GM19468 (cell line): ENCODE results near the gene MUC5B.
"Not testable (repeated sequence)": the region's sequence is repeated elsewhere in the genome, so short reads cannot be mapped to it uniquely, and the experiment has no call there.

Experiments
- ATAC-seq: cut with Tn5 transposase; IDR thresholded peaks from one replicate; pipeline ENCODE4 v1.9.1; 2021; ENCODE audit warnings: mild to moderate bottlenecking, moderate library complexity, moderate number of reproducible peaks; ENCODE audit not compliant: unreplicated experiment; ENCODE audit errors: extremely low read depth

The MUC5B gene

DNA sequence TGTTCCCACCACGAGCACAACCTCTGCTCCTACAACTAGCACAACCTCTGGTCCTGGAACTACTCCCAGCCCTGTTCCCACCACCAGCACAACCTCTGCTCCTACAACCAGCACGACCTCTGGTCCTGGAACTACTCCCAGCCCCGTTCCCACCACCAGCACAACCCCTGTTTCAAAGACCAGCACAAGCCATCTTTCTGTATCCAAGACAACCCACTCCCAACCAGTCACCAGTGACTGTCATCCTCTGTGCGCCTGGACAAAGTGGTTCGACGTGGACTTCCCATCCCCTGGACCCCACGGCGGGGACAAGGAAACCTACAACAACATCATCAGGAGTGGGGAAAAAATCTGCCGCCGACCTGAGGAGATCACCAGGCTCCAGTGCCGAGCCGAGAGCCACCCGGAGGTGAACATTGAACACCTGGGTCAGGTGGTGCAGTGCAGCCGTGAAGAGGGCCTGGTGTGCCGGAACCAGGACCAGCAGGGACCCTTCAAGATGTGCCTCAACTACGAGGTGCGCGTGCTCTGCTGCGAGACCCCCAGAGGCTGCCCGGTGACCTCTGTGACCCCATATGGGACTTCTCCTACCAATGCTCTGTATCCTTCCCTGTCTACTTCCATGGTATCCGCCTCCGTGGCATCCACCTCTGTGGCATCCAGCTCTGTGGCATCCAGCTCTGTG is 30.9 kb upstream of the MUC5B start:
- ATAC-seq, result not testable (repeated sequence)

DNA sequence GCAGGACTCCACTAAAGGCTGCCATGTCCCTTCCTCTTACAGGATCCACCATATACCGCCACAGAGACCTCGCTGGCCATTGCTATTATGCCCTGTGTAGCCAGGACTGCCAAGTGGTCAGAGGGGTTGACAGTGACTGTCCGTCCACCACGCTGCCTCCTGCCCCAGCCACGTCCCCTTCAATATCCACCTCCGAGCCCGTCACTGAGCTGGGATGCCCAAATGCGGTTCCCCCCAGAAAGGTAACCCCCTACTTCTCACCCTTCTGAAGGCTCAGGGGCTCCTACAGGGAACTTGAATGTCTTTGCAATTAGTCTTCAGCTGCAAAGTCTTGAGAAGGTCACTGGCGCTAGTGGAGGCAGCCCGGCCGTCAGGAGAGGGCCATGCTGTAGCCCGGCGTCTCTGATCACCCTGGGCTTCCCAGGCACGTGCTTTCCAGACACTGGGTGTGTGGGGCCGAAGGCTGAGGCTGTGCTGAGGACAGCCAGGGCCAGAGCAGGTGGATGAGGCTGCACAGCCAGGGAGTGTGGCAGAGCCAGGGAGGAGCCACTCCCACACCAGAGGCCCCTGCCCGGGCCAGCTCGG is 30.0 kb upstream of the MUC5B start:
- no peak for ATAC-seq

GRCh38 chr11:1193326-1194230 is 29.3 kb upstream of the MUC5B start:
- no peak for ATAC-seq

- ATAC-seq, result no peak
Observed at GRCh38 chr11:1194231-1194976, 28.5 kb upstream of the MUC5B start.

DNA sequence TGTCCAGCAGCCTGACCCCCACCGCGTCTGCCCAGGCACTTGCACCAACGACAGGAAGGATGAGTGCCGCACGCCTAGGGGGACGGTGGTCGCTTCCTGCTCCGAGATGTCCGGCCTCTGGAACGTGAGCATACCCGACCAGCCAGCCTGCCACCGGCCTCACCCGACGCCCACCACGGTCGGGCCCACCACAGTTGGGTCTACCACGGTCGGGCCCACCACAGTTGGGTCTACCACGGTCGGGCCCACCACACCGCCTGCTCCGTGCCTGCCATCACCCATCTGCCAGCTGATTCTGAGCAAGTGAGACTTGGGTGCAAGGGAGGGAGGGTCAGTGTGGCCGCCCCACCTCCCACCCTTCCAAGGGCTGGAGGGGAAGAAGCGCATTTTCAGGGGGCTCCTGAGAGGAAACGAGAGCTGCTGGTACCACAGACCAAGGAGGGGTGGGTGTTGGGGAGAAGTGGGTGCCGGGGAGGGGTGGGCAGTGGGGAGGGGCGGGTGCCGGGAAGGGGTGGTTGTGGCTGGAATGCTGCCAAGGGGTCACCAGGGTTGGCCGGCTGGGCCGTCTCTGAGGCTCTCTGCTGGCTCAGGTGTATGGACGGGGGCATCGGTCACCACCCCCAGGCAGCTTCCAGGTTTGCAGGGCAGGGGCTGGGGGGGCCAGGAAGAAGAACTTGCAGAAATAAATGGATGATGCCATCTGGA is 27.7 kb upstream of the MUC5B start:
- ATAC-seq, result no peak

DNA sequence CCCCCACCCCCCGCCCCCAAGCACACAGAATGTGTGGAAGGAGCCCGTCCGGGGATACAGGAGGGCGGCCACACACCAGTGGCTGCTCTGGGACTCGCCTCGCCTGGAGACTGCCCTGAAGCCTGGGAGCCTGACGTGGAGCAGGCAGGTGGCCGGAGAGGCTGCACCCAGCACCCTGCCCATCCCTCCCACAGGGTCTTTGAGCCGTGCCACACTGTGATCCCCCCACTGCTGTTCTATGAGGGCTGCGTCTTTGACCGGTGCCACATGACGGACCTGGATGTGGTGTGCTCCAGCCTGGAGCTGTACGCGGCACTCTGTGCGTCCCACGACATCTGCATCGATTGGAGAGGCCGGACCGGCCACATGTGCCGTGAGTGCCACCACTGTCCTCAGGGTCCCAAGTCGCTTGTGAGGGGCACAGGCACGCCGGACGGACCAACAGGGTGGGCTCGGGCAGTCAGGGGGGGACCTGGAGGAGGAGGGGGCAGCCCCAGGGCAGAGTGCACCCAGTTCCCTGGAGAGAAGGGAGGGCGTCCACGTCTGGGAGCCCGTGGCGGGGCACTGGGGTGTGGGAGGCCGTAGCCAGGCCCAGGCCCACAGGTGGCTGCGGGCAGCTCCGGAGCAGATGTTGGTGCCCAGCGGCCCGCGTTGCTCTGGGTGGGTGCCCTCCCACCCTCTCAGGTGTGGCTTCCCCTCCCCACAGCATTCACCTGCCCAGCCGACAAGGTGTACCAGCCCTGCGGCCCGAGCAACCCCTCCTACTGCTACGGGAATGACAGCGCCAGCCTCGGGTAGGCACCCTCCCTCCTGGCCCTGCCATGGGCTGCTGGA is 27.0 kb upstream of the MUC5B start:
- ATAC-seq, result no peak

DNA sequence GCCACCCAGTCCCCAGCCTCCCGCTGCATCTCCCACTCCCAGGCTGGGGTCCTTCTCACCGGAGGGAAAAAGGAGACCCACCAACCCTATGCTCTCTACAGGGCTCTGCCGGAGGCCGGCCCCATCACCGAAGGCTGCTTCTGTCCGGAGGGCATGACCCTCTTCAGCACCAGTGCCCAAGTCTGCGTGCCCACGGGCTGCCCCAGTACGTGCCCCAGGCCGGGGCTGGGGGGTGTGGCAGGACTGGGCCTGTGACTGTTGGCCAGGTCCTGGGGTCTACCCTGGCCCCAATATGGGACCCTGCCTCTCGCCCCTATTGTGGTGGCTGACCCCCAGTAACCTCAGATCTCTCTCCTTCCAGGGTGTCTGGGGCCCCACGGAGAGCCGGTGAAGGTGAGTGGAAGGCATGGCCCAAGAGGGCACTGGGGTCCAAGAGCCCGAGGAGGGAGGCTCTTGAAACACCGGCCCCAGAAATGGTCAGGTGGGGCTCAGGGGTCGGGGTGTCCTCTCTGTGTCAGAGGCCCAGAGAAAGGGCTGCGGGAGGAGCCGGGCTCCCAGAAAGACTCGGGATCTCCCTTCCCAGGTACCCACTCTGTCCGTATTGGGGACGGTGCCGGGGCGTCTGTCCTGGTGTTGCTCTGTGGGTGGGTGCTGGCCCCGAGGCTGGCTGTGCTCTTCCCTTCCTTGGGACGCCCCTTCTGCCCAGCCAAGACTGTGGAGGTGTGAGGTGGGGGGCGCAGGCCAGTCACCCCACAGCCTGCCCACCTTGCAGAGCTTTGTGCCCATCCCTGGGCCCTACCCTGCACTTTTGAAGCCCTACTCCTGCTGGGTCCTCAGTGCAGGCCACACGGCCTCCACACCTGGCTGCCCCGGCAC is 26.1 kb upstream of the MUC5B start:
- no peak for ATAC-seq

- no peak for ATAC-seq
Observed at GRCh38 chr11:1197431-1197885, 25.4 kb upstream of the MUC5B start.

DNA sequence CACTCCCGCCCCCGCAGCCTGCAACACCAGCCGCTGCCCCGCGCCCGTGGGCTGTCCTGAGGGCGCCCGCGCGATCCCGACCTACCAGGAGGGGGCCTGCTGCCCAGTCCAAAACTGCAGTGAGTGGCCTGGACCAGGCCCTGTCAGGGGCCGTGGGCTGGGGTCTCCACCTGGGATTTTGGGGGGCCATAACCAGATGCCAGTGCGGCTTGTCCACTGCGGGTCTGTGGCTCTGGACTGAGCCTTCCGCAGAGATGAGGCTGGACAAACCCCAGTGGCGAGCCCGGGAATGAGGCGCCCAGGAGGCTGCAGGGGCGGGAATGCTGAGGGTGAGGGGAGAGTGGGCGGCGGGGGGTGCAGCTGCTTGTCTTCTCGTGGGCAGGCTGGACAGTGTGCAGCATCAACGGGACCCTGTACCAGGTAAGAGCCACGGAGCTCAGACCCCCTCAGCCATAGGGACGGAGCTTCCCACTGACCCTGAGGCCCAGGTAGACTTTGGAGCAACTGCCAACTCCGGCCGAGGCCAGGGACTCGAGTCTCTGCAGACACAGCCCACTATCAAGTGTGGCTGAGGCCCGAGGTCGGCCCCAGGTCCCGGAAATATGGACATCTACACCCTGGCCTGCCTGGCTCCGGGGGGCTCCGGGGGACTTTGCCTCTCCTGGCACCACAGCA is 24.8 kb upstream of the MUC5B start:
- no peak for ATAC-seq

DNA sequence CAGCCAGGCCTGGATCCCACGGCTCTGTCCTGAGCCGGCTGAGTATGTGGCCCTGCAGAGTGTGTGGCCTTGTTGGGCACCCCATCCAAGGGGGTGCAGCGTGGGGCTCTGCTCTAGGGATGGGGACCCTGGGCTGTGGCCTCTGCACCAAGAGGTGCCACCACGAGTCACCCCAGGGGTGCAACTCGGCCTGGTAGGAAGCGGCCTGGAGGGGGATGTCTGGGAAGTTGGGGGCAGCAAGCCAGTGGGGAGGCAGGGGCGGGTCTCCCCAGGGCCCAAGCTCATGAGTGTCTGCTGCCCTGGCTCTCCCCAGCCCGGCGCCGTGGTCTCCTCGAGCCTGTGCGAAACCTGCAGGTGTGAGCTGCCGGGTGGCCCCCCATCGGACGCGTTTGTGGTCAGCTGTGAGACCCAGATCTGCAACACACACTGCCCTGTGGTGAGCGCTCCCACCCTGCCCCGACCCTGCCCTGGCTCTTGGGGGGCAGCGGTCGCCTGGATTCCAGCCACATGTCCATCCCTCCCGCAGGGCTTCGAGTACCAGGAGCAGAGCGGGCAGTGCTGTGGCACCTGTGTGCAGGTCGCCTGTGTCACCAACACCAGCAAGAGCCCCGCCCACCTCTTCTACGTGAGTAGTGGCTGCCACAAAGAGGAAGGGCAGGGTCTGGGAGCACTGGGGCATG is 24.2 kb upstream of the MUC5B start:
- no peak for ATAC-seq

DNA sequence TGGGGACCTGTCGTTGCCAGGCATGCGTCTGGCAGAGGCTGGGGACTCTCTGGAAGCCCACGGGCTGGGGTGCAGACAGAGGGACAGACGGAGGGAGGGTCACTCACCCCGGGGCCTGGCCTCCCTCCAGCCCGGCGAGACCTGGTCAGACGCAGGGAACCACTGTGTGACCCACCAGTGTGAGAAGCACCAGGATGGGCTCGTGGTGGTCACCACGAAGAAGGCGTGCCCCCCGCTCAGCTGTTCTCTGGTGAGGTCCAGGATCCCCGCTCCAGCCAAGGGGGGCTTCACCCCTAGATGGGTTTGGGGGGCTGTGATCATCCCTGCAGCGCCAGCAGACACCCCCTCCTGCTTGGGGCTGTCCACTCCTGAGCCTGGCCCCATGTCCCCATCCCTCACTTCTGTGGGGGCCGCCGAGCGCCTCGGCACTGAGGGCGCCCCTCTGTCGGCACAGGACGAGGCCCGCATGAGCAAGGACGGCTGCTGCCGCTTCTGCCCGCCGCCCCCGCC is 23.6 kb upstream of the MUC5B start:
- no peak for ATAC-seq

- ATAC-seq, result no peak
Observed at GRCh38 chr11:1199751-1200610, 22.9 kb upstream of the MUC5B start.

DNA sequence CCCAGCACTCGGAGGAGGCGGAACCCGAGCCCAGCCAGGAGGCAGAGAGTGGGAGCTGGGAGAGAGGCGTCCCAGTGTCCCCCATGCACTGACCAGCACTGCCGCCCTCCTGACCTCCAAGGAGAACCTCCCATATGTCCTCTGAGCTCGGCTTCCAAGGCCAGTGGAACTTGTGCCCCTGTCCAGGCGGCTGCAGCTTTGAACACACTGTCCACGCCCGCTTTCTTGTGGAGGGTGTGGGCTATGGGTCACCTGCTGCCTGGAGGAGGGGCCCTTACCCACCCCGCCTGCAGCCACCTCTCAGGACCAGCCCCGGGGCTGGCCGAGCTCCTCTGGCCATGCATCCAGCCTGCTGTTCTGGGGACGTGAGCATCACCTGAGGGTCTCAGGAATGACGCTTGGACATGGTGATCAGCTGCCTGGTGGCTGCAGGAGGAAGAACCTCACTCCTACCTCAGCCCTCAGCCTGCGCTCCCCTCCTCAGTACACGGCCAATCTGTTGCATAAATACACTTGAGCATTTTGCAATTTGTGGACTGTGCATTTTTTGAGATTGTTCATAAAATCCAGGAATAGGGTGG is 22.2 kb upstream of the MUC5B start:
- no peak for ATAC-seq

GRCh38 chr11:1201395-1202153 is 21.3 kb upstream of the MUC5B start:
- ATAC-seq, result no peak
